K562 (cell line): ENCODE data around the gene TMEM131L. TPM values are rescaled to one million over a fixed set of nuclear protein-coding genes. Genes with fewer than 3 reads are reported as not detected.

Source experiments
- ATAC-seq: fragments of 200-7000 bp; cut with Tn5 transposase; 3 replicates; pipeline ENCODE4 v1.9.1; 2020; ENCODE audit warnings: moderate library complexity
- BruUV-seq: library from RNA; stranded (reverse); fragments of 400-500 nt; replicated peaks from 2 replicates; lab custom pipeline; 2021; lab: Mats Ljungman, UMichigan
- CTCF ChIA-PET: fragments of 300-600 bp; formaldehyde crosslinking; extraction: SDS; loops from one replicate; lab custom pipeline; 2021; ENCODE audit warnings: low intra/inter-chr PET ratio; lab: Yijun Ruan, JAX
- POLR2A ChIA-PET: fragments of 300-600, 350-650 bp; sonication (Branson Sonifier 250); formaldehyde crosslinking; extraction: SDS; loops from one replicate; lab custom pipeline; 2021; ENCODE audit warnings: antibody characterized with exemption, inconsistent platforms; lab: Yijun Ruan, JAX
- DNase-seq, 4 experiments: peaks; one replicate each; pipeline versions ENCODE4 v3.0.0 to v3.0.0-alpha.2; 2011 to 2018; ENCODE audit warnings: low spot score in 3 of 4, mixed read lengths in 3 of 4; ENCODE audit errors: extremely low read depth in 1 of 4
- FAIRE-seq: peaks from 2 replicates; lab custom pipeline; 2011; peaks lifted over from hg19 to GRCh38; lab: Jason Lieb, UNC
- H2AFZ ChIP-seq: 2 replicates; pipeline ENCODE4 v1.6.0; 2011; ENCODE audit warnings: low read depth, low read length, control low read depth, inconsistent platforms
- H3K27ac ChIP-seq: fragments of 200-600 bp; 3 replicates; pipeline ENCODE4 v1.8.0; 2011; ENCODE audit warnings: low read depth, mild to moderate bottlenecking, control low read depth, inconsistent platforms, low read length, moderate library complexity, mixed read lengths; ENCODE audit errors: extremely low read depth
- H3K27me3 ChIP-seq, 2 experiments: fragments of 300-600 bp in 1 of 2; 2 replicates in 1 of 2; 3 replicates in 1 of 2; pipeline versions ENCODE4 v1.6.0 to v1.8.0; 2011; ENCODE audit warnings: inconsistent platforms in 2 of 2, low read length in 2 of 2, mild to moderate bottlenecking in 1 of 2, mixed read lengths in 1 of 2, moderate library complexity in 1 of 2; ENCODE audit not compliant: control insufficient read depth in 2 of 2, insufficient read depth in 2 of 2
- H3K36me3 ChIP-seq: fragments of 300-600 bp; 3 replicates; pipeline ENCODE4 v1.8.0; 2011; ENCODE audit warnings: mild to moderate bottlenecking, low read length, inconsistent platforms; ENCODE audit not compliant: control insufficient read depth, insufficient read depth
- H3K4me1 ChIP-seq, 2 experiments: fragments of 200-600 bp in 1 of 2; replicated peaks in 1 of 2; 2 replicates in 1 of 2; 3 replicates in 1 of 2; pipeline versions ENCODE4 v1.5.1 to v1.8.0; 2011; ENCODE audit warnings: inconsistent platforms in 2 of 2, low read length in 2 of 2, mild to moderate bottlenecking in 1 of 2, mixed read lengths in 1 of 2, moderate library complexity in 1 of 2; ENCODE audit not compliant: control insufficient read depth in 2 of 2, insufficient read depth in 2 of 2
- H3K4me2 ChIP-seq: 2 replicates; pipeline ENCODE4 v1.6.1; 2011; ENCODE audit warnings: low read length, control low read depth, inconsistent platforms, mixed read lengths; ENCODE audit not compliant: insufficient read depth
- H3K4me3 ChIP-seq: fragments of 200-600 bp; sonication (generic), shearing (Covaris generic); 2 replicates; pipeline ENCODE4 v1.5.1; 2016; ENCODE audit warnings: control low read depth, inconsistent platforms
- H3K79me2 ChIP-seq: fragments of 200-600 bp; 3 replicates; pipeline ENCODE4 v1.8.0; 2011; ENCODE audit warnings: low read length, inconsistent platforms; ENCODE audit not compliant: control insufficient read depth, insufficient read depth
- H3K9ac ChIP-seq, 2 experiments: 2 replicates each; pipeline versions ENCODE4 v1.6.0 to v1.6.1; 2011; ENCODE audit warnings: low read depth in 2 of 2, low read length in 2 of 2, control low read depth in 1 of 2, inconsistent platforms in 1 of 2, mild to moderate bottlenecking in 1 of 2, mixed read lengths in 1 of 2; ENCODE audit not compliant: insufficient read depth in 1 of 2
- H3K9me1 ChIP-seq: one replicate; pipeline ENCODE4 v1.6.0; 2011; ENCODE audit warnings: inconsistent platforms, mild to moderate bottlenecking, low read length, moderate library complexity; ENCODE audit not compliant: control insufficient read depth, insufficient read depth
- H3K9me3 ChIP-seq: replicated peaks from 2 replicates; pipeline ENCODE4 v1.5.1; 2011; ENCODE audit warnings: low read depth, low read length, inconsistent platforms; ENCODE audit not compliant: control insufficient read depth, insufficient read depth
- H4K20me1 ChIP-seq: replicated peaks from 2 replicates; pipeline ENCODE4 v1.6.1; 2011; ENCODE audit warnings: low read length, inconsistent platforms, mixed read lengths; ENCODE audit not compliant: control insufficient read depth, insufficient read depth
- CC2D1A ChIP-seq: fragments of 450-650 bp; IDR thresholded peaks from 2 replicates; pipeline ENCODE4 v1.6.1; 2017; ENCODE audit warnings: mild to moderate bottlenecking
- ESRRA ChIP-seq: fragments of 450-650 bp; IDR thresholded peaks from 2 replicates; pipeline ENCODE4 v1.6.1; 2014; ENCODE audit warnings: low read depth, mild to moderate bottlenecking, moderate library complexity, borderline replicate concordance
- GABPB1 ChIP-seq: sonication (generic); formaldehyde crosslinking; IDR thresholded peaks from 2 replicates; pipeline ENCODE4 v1.8.0; 2022; ENCODE audit warnings: mild to moderate bottlenecking, missing genetic modification reagents
- HEY1 ChIP-seq: fragments of 250-450 bp; sonication (Bioruptor Pico); IDR thresholded peaks from 2 replicates; pipeline ENCODE4 v1.5.0; 2020; ENCODE audit warnings: mild to moderate bottlenecking, moderate library complexity, borderline replicate concordance
- HNRNPUL1 ChIP-seq: fragments of 200-400 bp; formaldehyde crosslinking; IDR thresholded peaks from 2 replicates; pipeline ENCODE4 v1.6.1; 2017; ENCODE audit warnings: low read length
- POLR2B ChIP-seq: fragments of 450-650 bp; IDR thresholded peaks from 2 replicates; pipeline ENCODE4 v1.6.1; 2018; ENCODE audit warnings: low read depth; ENCODE audit not compliant: partially characterized antibody
- TBL1XR1 ChIP-seq, 2 experiments: IDR thresholded peaks; 2 replicates each; pipeline ENCODE4 v1.6.1; 2012; ENCODE audit warnings: improper control_type of control experiment in 2 of 2, low read length in 2 of 2, mild to moderate bottlenecking in 1 of 2
- TCF3 ChIP-seq: sonication (generic); formaldehyde crosslinking; IDR thresholded peaks from 2 replicates; pipeline ENCODE4 v1.4.0; 2020; ENCODE audit warnings: mild to moderate bottlenecking, missing genetic modification reagents
- TOE1 ChIP-seq, 2 experiments: fragments of 450-650 bp in 1 of 2; sonication (generic) in 1 of 2; formaldehyde crosslinking in 1 of 2; IDR thresholded peaks; 2 replicates each; pipeline versions ENCODE4 v1.7.1 to v1.8.0; 2016 to 2022; ENCODE audit warnings: borderline replicate concordance in 2 of 2, mild to moderate bottlenecking in 2 of 2, antibody characterized with exemption in 1 of 2, inconsistent platforms in 1 of 2, low read depth in 1 of 2, missing genetic modification reagents in 1 of 2, moderate library complexity in 1 of 2
- TRIM24 ChIP-seq, 2 experiments: fragments of 450-650 bp; IDR thresholded peaks; 2 replicates each; pipeline ENCODE4 v1.6.1; 2016
- WHSC1 ChIP-seq: IDR thresholded peaks from one replicate; pipeline ENCODE4 v1.6.1; 2012; ENCODE audit warnings: low read length, control low read depth, inconsistent platforms
- ZNF217 ChIP-seq: sonication (generic); formaldehyde crosslinking; IDR thresholded peaks from 2 replicates; pipeline ENCODE4 v1.8.0; 2022; ENCODE audit warnings: mild to moderate bottlenecking, missing genetic modification reagents
- ZNF311 ChIP-seq: fragments of 250-450 bp; sonication (Bioruptor Pico); IDR thresholded peaks from 2 replicates; pipeline ENCODE4 v1.4.0; 2020; ENCODE audit warnings: mild to moderate bottlenecking, moderate library complexity
- WGBS: fragments of 100-300 bp; shearing (Covaris generic); methylation state at CpG from one replicate; pipeline ENCODE4 v1.1.6; 2016; ENCODE audit warnings: low coverage, mixed read lengths; ENCODE audit not compliant: insufficient coverage; ENCODE audit errors: missing lambda C conversion rate; 5-methylcytosine and 5-hydroxymethylcytosine counted together
- in situ Hi-C: fragments of 300-500 bp; cut with MboI; formaldehyde crosslinking; loops from 4 replicates; pipeline ENCODE4 v1.15.0; 2018; ENCODE audit warnings: inconsistent platforms, mixed read lengths
- intact Hi-C: fragments of 100-400 bp; cut with micrococcal nuclease; formaldehyde crosslinking; loops from 2 replicates; pipeline ENCODE4 v1.14.2; 2022
- polyA plus RNA-seq, 8 experiments: library from polyadenylated mRNA; depleted of rRNA in 4 of 8; stranded (reverse) in 5 of 8; unstranded in 3 of 8; fragments of >200 nt; fragmentation: Nextera tagmentation in 2 of 8; fragmentation: Illumina TruSeq in 1 of 8; extraction: Ambion mirVana in 2 of 8; extraction: Trizol in 1 of 8; gene quantifications; 2 replicates each; pipeline versions ENCODE4 v1.2.1 to v1.2.3, GENCODE V29; 2011 to 2014; ENCODE audit warnings: inconsistent platforms in 1 of 8, missing spikeins in 1 of 8
- total RNA-seq, 7 experiments: library from RNA; depleted of rRNA in 6 of 7; stranded (reverse); fragments of >200 nt in 6 of 7; fragmentation: Illumina TruSeq in 2 of 7; extraction: Trizol in 2 of 7; gene quantifications; 2 replicates each; pipeline versions ENCODE4 v1.2.1 to v1.2.3, GENCODE V29; 2011 to 2021; ENCODE audit warnings: low replicate concordance in 1 of 7
- TF ChIP-seq, protein P1 (sequence below): sonication (generic); formaldehyde crosslinking; IDR thresholded peaks from 2 replicates; pipeline ENCODE4 v1.8.0; 2023; ENCODE audit warnings: mild to moderate bottlenecking, missing genetic modification reagents
- TF ChIP-seq, protein P2 (sequence below): fragments of 150-350 bp; IDR thresholded peaks from 2 replicates; pipeline ENCODE4 v1.6.1; 2014; ENCODE audit warnings: low read depth, mild to moderate bottlenecking, low read length, borderline replicate concordance

Gene TMEM131L
- total and polyA plus RNA-seq, 9 of the 15 experiments (the other 6 are each of a cell fraction or from before 2014, with no cell fraction given) = 1.2 to 20.8 (median 12.9) TPM

DNA sequence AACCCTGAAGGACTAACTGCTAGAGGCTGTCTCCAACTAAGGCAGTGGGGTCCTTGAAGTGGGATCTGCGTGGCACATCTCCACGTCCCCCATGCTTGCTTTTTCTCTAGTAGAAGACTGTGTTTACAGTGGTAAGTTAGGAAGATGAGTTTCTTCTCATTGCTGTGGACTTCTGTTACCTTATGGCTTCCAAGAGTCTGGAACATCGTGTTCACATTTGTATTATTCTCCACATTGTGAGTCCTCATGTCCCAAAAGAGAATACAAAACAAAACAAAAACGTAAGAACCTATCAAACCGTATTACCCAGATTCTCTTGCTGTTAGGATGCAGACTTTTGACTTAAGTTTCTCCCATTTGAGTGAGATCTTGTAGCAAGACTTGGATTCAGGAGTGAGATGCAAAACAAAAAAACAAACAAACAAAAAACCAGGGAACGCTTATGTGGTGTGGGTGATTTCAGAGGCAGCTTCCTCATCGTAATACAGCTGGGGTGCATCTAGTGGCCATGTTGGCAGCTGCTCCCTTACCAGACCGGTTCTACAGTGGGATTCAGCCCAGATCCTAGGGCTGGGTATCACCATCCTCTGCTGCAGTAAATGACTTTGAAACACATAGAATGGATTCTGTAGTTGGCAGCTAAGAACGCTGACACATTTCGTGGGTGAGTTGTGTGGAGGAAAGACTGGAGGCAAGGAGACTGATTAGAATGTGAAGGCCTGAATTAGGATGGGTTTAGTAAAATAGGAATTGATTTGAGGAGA is 41.3 kb downstream of the TMEM131L start:
- Histone ChIP-seq H3K79me2 (peaks cover 39% of the 10 kb centered on the region), H3K4me1 (peaks cover 5 to 13% of the 10 kb centered on the region in 2 experiments; a peak in 4 of 5 replicates), H3K4me2 (no peak overlapping the region; the same call in 1 of the 2 replicates), H3K9me1 (no peaks in the 10 kb centered on the region), H3K9me3 (no peaks in the 10 kb centered on the region), H3K27me3 (no peaks in the 10 kb centered on the region), H3K36me3 (peaks cover 15% of the 10 kb centered on the region), H3K4me3 (no peak overlapping the region), H4K20me1 (peaks cover 4% of the 10 kb centered on the region; the same call in 1 of the 2 replicates), H3K27ac (no peak overlapping the region), H3K9ac (no peak overlapping the region), H2AFZ (no peak overlapping the region)
- ChIA-PET CTCF (no interaction called here), POLR2A (interaction anchor here (0.7 to 1.1 kb wide), 2 partner anchors 40 to 1164 kb away, joined by 3 read pairs; no protein-coding TSS in a partner anchor)
- DNase-seq (no peak), FAIRE-seq (peak; percentile 48), ATAC-seq (0 out of 3 replicates have a peak, but pooled peaks have one; percentile 23)
- 77% methylated on average over 10 of the region's 10 CpGs for WGBS
- BruUV-seq = no TSS peak
- in situ Hi-C loops = no loop called here
- intact Hi-C loops = no loop called here
- TF ChIP-seq ZNF311 (CRISPR knock-in tag) (no peak), GABPB1 (CRISPR knock-in tag) (no peak), CC2D1A (no peak), WHSC1 (no peak), TRIM24 (IDR thresholded peaks at IDR 0.05) (no peak), ESRRA (no peak), TOE1 (IDR thresholded peaks at IDR 0.05; ENCODE audit: borderline replicate concordance) (no peak), TOE1 (CRISPR knock-in tag; IDR thresholded peaks at IDR 0.05; ENCODE audit: borderline replicate concordance, low read depth) (no peak), HNRNPUL1 (no peak), TBL1XR1 (IDR thresholded peaks at IDR 0.05; ENCODE audit: low read length in 2 of 2) (no peak), ZNF217 (CRISPR knock-in tag) (no peak), POLR2B (no peak), TCF3 (no peak), HEY1 (CRISPR knock-in tag) (no peak)
- TF ChIP-seq, protein P1, sequence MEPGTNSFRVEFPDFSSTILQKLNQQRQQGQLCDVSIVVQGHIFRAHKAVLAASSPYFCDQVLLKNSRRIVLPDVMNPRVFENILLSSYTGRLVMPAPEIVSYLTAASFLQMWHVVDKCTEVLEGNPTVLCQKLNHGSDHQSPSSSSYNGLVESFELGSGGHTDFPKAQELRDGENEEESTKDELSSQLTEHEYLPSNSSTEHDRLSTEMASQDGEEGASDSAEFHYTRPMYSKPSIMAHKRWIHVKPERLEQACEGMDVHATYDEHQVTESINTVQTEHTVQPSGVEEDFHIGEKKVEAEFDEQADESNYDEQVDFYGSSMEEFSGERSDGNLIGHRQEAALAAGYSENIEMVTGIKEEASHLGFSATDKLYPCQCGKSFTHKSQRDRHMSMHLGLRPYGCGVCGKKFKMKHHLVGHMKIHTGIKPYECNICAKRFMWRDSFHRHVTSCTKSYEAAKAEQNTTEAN = no peak
- TF ChIP-seq, protein P2, sequence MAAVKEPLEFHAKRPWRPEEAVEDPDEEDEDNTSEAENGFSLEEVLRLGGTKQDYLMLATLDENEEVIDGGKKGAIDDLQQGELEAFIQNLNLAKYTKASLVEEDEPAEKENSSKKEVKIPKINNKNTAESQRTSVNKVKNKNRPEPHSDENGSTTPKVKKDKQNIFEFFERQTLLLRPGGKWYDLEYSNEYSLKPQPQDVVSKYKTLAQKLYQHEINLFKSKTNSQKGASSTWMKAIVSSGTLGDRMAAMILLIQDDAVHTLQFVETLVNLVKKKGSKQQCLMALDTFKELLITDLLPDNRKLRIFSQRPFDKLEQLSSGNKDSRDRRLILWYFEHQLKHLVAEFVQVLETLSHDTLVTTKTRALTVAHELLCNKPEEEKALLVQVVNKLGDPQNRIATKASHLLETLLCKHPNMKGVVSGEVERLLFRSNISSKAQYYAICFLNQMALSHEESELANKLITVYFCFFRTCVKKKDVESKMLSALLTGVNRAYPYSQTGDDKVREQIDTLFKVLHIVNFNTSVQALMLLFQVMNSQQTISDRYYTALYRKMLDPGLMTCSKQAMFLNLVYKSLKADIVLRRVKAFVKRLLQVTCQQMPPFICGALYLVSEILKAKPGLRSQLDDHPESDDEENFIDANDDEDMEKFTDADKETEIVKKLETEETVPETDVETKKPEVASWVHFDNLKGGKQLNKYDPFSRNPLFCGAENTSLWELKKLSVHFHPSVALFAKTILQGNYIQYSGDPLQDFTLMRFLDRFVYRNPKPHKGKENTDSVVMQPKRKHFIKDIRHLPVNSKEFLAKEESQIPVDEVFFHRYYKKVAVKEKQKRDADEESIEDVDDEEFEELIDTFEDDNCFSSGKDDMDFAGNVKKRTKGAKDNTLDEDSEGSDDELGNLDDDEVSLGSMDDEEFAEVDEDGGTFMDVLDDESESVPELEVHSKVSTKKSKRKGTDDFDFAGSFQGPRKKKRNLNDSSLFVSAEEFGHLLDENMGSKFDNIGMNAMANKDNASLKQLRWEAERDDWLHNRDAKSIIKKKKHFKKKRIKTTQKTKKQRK = no peak
